Breast epithelium (tissue), 4 donors: ENCODE results near the gene APOA4. TPM values are rescaled to one million over a fixed set of nuclear protein-coding genes. Genes with fewer than 3 reads are reported as not detected.

Source experiments
- DNase-seq, 2 donors: peaks; one replicate each; pipeline ENCODE4 v3.0.0-alpha.2; 2019; ENCODE audit warnings: low spot score in 2 of 2
- H3K27ac ChIP-seq, 2 donors: fragments of 200-600 bp; sonication (generic) in 1 of 2; one replicate each; pipeline ENCODE4 v1.5.1; 2016 to 2019; ENCODE audit warnings: mild to moderate bottlenecking in 1 of 2
- H3K27me3 ChIP-seq, 2 donors: fragments of 200-600 bp; sonication (generic) in 1 of 2; one replicate each; pipeline versions ENCODE4 v1.5.1 to v1.6.0; 2017 to 2019; ENCODE audit warnings: control low read depth in 1 of 2, mild to moderate bottlenecking in 1 of 2
- H3K36me3 ChIP-seq: fragments of 200-600 bp; one replicate; pipeline ENCODE4 v1.5.1; 2019
- H3K4me1 ChIP-seq, 2 donors: fragments of 200-600 bp; sonication (generic); one replicate each; pipeline ENCODE4 v1.5.1; 2016 to 2019; ENCODE audit warnings: control low read depth in 1 of 2
- H3K4me3 ChIP-seq, 3 donors: fragments of 200-600 bp; sonication (generic); 1 replicate in 2 of 3; 2 replicates in 1 of 3; pipeline ENCODE4 v1.5.1; 2016 to 2019; ENCODE audit warnings: mild to moderate bottlenecking in 3 of 3, moderate library complexity in 2 of 3
- H3K9me3 ChIP-seq, 2 donors: fragments of 200-600 bp; sonication (generic) in 1 of 2; one replicate each; pipeline ENCODE4 v1.5.1; 2016 to 2019; ENCODE audit warnings: control low read depth in 1 of 2
- CTCF ChIP-seq, 3 donors: fragments of 450-650 bp; IDR thresholded peaks; one replicate each; pipeline ENCODE4 v1.5.1; 2016 to 2017; ENCODE audit warnings: antibody characterized with exemption in 3 of 3, mild to moderate bottlenecking in 3 of 3, moderate library complexity in 3 of 3
- POLR2A ChIP-seq: fragments of 450-650 bp; IDR thresholded peaks from one replicate; pipeline ENCODE4 v1.6.1; 2016; ENCODE audit warnings: antibody characterized with exemption, mild to moderate bottlenecking, moderate library complexity
- POLR2AphosphoS5 ChIP-seq, 3 donors: sonication (generic); formaldehyde crosslinking; IDR thresholded peaks; one replicate each; pipeline ENCODE4 v1.6.1; 2017; ENCODE audit warnings: antibody characterized with exemption in 3 of 3
- intact Hi-C: fragments of 100-400 bp; cut with DNase I; formaldehyde crosslinking; loops from one replicate; pipeline ENCODE4 v1.15.1; 2023; ENCODE audit warnings: low total_unique reads
- total RNA-seq, 3 donors: library from RNA; depleted of rRNA; stranded (reverse); fragments of >200 nt; gene quantifications; one replicate each; pipeline ENCODE4 v1.1.0, GENCODE V29; 2016

The APOA4 gene
- total RNA-seq, 3 donors from 2014 or later, result 0.33 TPM; not detected in 2

DNA sequence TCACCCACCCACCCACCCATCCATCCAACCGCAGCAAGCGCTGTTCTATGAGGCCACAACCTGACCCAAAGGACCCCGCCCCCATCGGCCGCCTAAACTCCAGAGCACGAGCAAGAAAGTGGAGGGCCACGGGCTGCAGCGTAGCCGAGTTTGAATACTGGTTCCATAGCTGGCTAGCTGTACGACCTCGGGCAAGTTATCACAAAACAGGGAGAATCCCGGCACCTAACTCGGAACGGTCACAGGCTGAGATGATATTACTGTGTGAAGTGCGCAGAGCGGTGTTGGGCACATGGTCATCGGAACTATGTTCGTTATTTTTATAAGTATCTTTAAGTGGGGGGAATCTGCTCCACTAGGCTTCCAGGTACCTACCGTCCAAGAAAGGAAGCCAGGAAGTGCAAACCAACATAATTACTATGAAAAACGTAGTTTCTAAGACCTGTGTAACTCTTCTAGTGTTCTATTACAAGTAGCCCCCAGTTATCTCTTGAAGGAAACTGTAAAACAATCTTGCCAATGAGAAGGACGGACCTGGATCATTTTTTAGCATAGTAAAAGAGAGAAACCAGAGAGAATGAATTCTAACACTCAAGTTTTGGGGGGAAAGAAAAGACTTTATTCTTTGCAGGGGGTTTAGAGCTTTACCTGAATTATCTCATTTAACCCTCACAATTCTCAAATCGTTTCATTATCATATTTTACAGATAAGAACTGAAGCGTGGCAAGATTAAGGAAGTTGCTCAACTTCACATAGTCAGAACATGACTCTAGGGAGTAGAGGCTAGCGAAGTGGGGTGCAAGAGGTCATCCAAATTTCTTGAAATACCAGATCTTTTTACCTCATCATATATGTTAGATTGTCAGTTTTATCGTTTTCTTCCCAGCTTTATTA lies 49.7 kb downstream of the APOA4 start:
- Histone ChIP-seq H3K27me3 (no peaks in the 10 kb centered on the region), H3K27ac (peak overlapping the region; percentile 93 to 98), H3K9me3 (no peaks in the 10 kb centered on the region), H3K4me1 (peaks cover 5 to 7% of the 10 kb centered on the region in 2 donors), H3K4me3 (peak overlapping the region; percentile 77 to 99 (median 92)), H3K36me3 (no peaks in the 10 kb centered on the region)
- TF ChIP-seq CTCF (IDR thresholded peaks at IDR 0.05) (no peak), POLR2A (no peak), POLR2AphosphoS5 (IDR thresholded peaks at IDR 0.05) (no peak)
- intact Hi-C loops, result no loop called here
- no peak for DNase-seq

DNA sequence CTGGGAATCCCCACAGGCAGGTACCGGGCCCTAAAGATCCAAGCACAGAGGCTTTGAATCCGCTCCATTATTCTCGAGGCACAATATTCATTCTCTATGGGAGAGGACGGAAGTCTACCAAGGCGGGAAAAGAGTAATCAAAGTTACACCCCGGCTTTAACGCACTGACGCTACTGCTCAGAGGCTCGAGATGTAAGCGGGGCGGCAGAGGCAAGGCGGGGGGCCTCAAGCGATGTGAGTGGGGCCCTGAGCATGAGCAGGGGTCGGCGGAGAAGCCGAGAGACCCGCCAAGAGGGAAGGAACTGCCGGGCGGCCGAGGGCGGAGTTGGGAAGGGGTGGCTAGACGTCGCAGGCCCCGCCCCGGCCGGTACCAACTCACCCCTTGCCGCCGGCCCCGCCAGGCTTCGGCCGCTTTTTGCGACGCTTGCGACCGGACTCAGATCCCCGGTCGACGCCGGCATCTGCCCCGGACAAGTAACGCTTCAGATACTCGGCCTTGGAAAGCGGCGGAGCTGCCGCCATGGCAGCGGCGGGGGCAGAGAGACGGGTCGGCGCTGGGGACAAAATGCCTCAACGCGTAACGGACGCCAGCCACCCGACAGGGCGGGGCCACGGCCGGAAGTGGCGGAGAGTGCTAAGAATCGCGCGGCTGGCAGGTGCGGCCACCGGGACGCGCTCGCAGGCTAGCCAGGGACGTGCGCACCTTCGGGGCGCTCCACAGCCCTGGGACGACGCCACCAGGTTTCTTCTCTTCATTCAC lies 50.5 kb downstream of the APOA4 start, which contains the start of gene BUD13:
BUD13 (minus strand) TSS at position 545 of the 760 bp plus-strand sequence; CDS start at position 522, 23 bp downstream.
- TF ChIP-seq CTCF (IDR thresholded peaks at IDR 0.05), result no peak
- peak; percentile 75 to 89 (median 84) for TF ChIP-seq POLR2AphosphoS5 (IDR thresholded peaks at IDR 0.05)
- peaks cover 5 to 7% of the 10 kb centered on the region in 2 donors for H3K4me1 ChIP-seq
- no peaks in the 10 kb centered on the region for H3K36me3 ChIP-seq
- DNase-seq, result peak; percentile 81 to 88
- H3K27me3 ChIP-seq, result no peaks in the 10 kb centered on the region
- intact Hi-C loops, result no loop called here
- peak within 1 kb of the TSS; percentile 77 to 99 (median 92) for H3K4me3 ChIP-seq
- peak within 1 kb of the TSS; percentile 93 to 98 for H3K27ac ChIP-seq
- no peaks in the 10 kb centered on the region for H3K9me3 ChIP-seq

GRCh38 chr11:116771935-116772334 lies 51.2 kb downstream of the APOA4 start:
- Histone ChIP-seq H3K4me1 (peaks cover 5 to 7% of the 10 kb centered on the region in 2 donors), H3K27me3 (no peaks in the 10 kb centered on the region), H3K4me3 (peak overlapping the region; percentile 77 to 99 (median 92)), H3K27ac (peak overlapping the region in 1 of 2 donors; percentile 93), H3K36me3 (no peaks in the 10 kb centered on the region), H3K9me3 (no peaks in the 10 kb centered on the region)
- intact Hi-C loops, result no loop called here
- TF ChIP-seq POLR2AphosphoS5 (IDR thresholded peaks at IDR 0.05) (no peak), POLR2A (no peak), CTCF (IDR thresholded peaks at IDR 0.05) (no peak)
- DNase-seq, result no peak

Other genes with a start within 250 kb of the APOA4 start
- gene BUD13, start 50.3 kb downstream of the APOA4 start, total RNA-seq, result 10 to 100 TPM in 2 of 3 donors, 1 to 10 TPM in 1; 9.9 to 19.8 (median 15.1) TPM
- gene ZPR1, start 35.3 kb downstream of the APOA4 start, total RNA-seq, result 10 to 100 TPM; 29.4 to 38.7 (median 34.7) TPM
- gene APOA5, start 31.4 kb downstream of the APOA4 start, total RNA-seq, result not detected
- gene APOC3, start 6.6 kb upstream of the APOA4 start, total RNA-seq, result not detected
- 1 to 10 TPM in 1 of 3 donors, under 1 TPM in 2; 0.33 to 1.5 (median 0.48) TPM for gene APOA1, start 14.3 kb upstream of the APOA4 start, total RNA-seq